Measurements from ENCODE around the gene UPP1.
"Not testable (repeated sequence)": the region's sequence is repeated elsewhere in the genome, so short reads cannot be mapped to it uniquely, and the experiment has no call there.

Gene UPP1

DNA sequence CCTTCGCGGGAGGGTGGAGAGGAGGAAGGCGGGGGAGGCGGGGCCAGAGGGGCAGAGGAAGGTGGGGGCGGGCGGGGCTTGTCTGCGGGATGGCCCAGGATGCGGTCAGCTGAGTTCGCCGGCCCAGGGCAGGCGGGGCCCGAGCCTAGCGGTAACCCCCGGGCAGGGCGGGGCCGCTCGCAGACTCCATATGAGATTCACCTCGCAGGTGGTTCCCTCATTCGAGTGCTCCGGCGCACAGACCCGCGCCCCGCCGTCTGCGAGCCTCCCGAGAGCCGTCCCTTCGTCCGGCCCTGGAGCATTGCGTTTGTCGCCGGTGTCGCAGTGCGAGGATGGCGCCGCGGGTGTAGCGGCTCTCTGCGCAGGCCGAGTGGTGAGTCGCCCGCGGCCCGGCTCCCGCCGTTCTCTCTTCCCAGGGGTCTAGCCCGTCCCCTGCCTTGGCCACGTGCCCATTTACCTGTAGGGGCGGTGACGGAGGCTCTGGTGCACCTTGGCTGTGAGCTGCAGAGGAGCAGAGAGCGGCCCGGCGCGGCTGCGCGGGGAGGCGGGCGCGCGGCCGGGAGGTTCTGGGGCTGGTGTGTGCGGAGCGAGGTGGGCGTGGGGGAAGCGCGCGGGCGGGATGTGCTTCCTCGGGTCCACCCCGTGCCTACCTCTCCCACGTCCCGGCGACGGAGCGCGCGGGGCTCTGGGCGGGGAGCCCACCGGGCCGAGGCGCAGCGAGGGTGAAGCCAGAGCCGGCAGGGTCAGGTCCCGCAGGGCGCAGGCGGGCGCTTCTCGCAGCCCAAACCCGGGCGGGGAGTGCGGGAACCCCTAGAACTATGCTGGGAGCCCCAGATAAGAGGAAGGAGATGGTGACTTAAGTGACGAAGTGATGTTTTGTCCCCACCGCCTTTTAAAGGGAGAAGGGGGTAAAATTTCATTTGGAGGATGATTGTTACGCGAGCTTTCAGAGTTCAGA is at the start of gene UPP1:
Gene UPP1 (plus strand): TSS at position 220 of the 958 bp plus-strand sequence. CDS start 5,519 bp downstream, outside the sequence.
- peak; percentile 84 for DNase-seq

DNA sequence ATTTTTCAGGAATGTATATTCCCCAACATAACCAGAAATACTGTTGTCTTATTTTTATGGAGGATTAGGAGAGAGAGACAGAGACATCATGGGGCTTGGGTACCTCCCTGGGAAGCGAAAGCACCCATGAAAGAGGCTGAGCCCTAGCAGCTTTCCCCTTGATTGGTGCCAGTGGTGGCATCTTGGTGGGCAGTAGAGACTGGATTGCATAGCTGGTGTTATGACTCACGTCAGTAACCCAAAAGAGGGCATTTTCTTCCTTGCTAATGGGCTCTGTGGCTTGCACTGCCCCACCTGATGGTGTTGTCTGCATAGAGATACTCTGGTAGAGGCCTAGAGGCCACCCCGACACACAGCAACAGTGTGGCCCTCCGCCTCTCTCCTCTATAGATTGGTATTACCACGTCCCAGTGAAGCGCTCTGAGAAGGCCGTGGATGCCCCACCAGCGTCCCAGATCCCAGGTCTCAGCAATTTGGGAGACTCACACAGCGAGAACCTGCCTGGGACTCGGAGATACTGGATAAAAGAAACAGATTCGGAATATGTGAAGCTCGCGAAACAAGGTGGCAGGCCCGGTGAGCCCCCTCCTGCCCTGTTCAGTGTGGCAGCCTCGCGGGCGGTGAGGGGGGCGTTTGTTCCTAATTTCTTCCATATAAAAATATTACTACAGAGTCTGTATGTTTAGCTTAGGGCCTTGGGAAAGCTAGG is 48.0 kb upstream of the UPP1 start:
- no peak for DNase-seq

GRCh38 chr7:48041653-48041970 is 47.5 kb upstream of the UPP1 start:
- no peak for DNase-seq

DNA sequence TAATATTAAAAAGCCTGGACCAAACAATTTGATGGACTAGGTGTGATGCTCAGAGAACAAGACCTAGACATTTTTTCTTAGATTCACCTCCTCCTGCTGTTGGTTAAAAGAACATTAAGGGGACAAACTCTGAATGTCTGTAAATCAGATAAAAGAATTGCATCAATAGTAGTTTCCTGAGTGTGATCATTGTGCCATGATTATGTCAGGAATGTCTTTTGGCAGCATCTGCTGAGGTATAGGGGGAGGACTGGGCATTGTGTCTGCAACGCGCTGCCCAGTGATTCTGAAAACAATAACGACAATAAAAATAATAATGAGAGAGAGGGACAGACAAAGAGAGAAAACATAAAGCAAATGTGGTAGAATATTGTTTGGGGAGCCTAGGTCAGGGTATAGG is 46.8 kb upstream of the UPP1 start:
- DNase-seq: no peak

DNA sequence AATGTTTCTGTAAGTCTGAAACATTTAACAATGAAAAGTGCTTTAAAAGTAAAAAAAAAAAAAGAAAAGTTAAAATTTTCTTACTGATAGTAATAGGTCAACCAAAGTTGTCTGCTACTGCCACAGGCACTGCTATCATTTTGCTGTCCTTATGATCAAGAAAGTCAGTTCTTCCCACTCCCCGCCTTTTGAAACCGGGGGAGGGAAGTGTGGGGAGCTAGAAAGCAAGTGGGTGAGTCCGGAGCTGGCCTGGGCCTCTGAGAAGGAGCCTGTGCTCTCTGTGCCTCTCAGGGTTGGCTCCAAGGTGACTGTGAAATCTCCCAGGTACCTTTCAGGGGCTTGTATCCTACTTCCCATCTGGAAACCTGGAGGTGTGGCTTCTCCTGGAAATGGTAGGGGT is 46.4 kb upstream of the UPP1 start:
- no peak for DNase-seq

DNA sequence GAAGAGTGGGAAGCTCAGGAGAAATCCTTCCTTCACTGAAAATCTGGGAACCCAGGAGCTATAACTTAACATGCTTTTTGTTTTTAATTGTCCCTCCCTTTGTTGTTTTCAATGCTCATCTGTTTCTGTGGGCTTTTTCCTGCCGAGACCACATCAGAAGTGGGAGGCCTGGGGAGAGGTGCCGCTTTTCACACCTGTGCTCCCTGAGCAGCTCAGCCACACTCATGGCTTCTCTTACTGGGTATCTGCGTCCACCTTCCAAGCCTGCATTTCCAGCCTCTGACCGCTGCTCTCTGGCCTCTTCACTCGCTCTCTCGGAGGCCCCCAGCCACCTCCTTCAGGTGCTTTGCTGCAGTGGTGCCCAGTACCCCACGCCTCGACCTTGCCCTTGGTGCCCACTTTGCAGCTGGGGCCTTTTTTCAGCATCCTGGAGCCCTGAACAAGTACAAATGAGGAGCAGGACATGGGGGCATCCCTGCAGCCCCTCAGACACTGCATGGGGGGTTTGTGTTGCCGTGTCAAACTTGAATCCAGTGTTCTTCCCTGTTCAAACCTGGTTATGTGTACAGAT is 43.8 kb upstream of the UPP1 start:
- no peak for DNase-seq

DNA sequence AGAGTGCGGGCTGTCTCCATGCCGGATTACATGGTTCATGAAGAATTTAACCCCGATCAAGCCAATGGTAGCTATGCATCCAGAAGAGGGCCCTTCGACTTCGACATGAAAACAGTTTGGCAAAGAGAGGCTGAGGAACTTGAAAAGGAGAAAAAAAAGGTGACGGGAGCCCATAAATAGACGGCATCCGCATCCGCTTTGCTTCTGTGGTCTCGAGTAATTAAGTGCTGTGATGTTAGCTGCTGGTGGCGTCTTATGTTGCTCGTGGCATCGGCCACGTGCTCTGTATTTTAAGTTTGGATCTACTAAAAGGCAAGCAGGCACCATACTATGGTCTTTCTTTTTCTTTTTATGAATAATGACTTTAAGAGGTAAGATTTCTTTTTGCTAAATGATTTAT is 42.6 kb upstream of the UPP1 start:
- DNase-seq: no peak

DNA sequence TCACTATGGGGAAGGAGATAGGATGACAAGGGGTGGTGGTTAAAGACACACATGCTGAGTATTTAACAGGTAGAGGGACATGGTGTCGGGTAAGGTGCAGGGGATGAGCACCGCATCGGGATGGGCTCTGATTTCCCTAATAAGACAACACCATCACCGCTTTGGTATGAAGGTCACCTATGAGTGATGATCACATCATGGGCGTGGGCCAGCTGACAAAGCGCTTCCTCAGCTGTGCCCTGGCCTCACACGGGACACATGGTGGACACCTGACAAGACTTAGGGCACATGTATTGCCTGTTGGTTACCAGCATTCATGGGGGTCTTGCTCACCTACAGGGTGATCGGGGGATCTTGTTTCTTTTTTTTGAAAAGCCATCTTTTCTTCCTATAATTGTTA is 41.0 kb upstream of the UPP1 start:
- DNase-seq: no peak

- no peak for DNase-seq
Observed at GRCh38 chr7:48049850-48050249, 39.2 kb upstream of the UPP1 start.

DNA sequence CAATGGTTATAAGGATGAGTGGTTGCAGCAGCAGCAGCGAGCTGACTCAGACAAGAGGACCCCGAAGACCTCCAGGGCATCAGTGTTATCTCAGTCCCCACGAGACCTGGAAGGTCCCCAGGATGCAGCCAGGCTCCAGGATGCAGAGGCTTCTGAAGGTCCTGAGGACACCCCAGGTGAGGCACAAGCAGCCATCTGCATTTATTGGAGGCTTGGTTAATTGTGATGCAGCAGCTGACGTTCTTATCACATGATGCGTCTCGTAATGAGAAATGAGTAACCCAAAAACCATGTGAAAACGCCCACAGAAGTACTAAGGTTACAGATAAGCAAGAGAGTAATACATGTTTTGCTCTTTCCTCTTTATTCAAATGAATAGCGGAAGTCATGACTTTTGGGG is 36.3 kb upstream of the UPP1 start:
- no peak for DNase-seq

- DNase-seq: no peak
Observed at GRCh38 chr7:48053736-48054135, 35.3 kb upstream of the UPP1 start.

- no peak for DNase-seq
Observed at GRCh38 chr7:48058990-48059389, 30.1 kb upstream of the UPP1 start.

- no peak for DNase-seq
Observed at GRCh38 chr7:48059706-48060105, 29.4 kb upstream of the UPP1 start.

GRCh38 chr7:48063985-48064384 is 25.1 kb upstream of the UPP1 start:
- no peak for DNase-seq

DNA sequence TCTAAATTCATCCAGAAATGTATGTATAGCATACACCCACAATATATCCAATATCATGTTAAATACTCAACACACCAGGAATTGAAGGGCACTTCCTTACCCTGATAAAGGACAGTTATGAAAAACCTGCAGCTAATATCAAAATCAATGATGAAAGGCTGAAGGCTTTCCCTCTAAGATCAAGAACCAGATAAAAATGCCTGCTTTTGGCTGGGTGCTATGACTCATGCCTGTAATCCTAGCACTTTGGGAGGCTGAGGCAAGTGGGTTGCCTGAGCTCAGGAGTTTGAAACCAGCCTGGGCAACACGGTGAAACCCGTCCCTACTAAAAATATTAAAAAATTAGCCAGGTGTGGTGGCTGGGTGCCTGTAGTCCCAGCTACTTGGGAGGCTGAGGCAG is 21.6 kb upstream of the UPP1 start:
- DNase-seq: no peak

DNA sequence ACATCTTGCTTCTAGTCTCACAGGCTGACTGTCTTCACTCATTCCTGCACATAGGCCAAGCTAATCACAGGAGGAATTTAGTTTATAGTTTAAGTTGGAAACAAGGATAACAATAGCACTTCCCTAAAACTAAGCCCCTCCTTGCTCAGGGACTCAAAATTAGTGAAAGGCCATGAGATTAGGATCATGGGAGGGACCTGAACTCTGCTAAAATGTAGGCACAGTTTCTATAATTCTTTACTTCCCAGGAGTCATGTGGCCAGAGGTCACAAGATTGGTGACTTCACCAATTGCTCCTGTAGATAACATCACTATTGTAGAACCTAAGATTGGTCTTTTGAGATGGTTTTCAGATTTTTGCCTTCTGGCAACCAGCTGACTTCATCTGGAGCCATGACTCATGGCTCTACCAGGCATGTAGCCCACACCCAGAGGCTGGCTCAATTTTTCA is 14.8 kb upstream of the UPP1 start:
- no peak for DNase-seq

DNA sequence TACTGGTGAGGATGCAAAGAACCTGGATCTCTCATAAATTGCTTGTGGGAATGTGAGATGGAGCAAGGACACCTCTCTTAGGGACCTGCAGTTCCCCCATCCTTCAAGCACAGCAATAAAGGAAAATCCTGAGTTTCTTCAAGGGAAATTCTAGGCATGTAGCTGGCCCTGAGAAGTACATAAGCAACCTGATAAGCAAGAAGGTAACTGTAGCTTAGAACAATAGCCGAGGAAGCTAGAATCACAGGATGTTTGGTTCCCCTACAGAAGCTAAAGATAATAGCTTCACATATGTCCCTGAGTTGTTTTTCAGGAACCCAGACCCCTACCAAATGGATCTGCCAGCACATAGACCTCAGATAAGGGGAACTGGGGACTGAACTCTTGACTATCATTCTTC is 11.6 kb upstream of the UPP1 start:
- no peak for DNase-seq

GRCh38 chr7:48078470-48078869 is 10.6 kb upstream of the UPP1 start:
- no peak for DNase-seq

- DNase-seq: not testable (repeated sequence)
Observed at GRCh38 chr7:48082378-48082777, 6.7 kb upstream of the UPP1 start.

DNA sequence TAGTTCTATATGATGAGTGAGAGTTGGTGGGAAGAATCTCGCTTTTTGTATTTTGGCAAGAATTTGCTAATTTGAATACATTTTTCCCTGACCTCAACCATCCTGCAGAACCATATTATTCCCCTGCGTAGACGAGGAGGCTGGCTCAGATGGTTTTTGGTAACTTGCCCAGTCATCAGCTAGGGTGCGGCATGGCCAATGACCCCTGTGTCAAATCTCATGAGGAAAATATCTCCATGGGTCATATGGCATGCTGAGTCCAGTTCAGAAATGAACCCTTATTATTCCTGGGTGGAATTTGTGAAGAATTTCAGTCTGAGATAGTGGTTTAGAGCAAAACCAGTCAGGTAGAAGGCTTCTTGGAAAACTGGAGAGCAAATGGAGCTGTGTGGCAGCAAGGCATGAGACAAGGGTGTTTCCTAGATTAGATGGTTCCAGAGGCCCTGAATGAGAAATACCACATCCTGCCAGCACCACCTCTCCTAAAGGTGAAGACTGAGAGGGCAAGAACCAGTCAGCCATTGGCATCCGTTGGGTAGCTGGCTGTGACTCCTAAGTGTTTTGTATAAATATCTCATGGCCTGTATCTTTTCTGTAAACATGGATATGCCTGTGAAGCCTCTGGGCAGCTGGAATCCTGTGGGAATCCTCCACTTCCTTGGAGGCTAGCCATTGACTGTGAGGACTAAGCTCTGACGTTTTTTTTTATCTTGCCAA is 5.8 kb upstream of the UPP1 start:
- DNase-seq: no peak

GRCh38 chr7:48084727-48085432 is 4.2 kb upstream of the UPP1 start:
- no peak for DNase-seq

DNA sequence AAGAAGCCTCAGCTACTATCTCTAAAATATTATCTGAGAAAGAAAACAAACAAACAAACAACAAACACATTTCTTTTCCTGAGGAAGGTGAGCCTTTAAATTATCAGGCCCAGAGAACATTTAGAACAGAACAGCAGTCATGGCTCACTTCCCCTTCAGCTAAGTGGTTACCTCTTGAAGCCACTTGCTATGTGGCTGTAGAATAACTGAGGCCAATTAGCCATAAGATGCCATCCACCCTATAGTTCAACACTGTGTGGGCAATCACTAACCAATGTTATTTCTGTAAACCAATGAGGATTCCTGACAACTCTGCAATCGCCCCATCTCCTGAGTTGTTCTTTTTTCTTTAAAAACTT is 3.7 kb upstream of the UPP1 start:
- DNase-seq: no peak

DNA sequence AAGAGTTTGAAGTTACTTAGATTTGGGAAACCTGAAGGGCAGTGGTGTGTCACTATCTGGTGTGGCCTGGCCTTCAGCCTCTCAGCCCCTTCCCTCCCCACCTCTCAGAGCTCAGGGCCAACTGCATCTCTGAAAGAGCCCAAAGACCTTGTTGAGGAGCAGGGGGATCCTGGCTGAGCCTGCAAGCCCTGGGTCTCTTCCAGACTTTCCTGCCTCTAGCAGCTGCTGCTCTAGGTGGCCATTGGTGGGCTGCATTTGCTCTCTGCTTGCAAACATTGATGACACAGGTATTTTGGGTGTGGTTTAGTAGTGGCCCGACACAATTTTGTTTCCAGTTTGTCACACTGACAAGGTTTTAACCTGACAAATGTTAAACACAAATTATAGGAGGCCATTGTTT is 3.1 kb upstream of the UPP1 start:
- no peak for DNase-seq
